Measurements from ENCODE around the gene RAB31. TPM values are rescaled to one million over a fixed set of nuclear protein-coding genes. Genes with fewer than 3 reads are reported as not detected.

The RAB31 gene
- polyA plus RNA-seq, 1 donor from 2014 or later, result 16.3 TPM

DNA sequence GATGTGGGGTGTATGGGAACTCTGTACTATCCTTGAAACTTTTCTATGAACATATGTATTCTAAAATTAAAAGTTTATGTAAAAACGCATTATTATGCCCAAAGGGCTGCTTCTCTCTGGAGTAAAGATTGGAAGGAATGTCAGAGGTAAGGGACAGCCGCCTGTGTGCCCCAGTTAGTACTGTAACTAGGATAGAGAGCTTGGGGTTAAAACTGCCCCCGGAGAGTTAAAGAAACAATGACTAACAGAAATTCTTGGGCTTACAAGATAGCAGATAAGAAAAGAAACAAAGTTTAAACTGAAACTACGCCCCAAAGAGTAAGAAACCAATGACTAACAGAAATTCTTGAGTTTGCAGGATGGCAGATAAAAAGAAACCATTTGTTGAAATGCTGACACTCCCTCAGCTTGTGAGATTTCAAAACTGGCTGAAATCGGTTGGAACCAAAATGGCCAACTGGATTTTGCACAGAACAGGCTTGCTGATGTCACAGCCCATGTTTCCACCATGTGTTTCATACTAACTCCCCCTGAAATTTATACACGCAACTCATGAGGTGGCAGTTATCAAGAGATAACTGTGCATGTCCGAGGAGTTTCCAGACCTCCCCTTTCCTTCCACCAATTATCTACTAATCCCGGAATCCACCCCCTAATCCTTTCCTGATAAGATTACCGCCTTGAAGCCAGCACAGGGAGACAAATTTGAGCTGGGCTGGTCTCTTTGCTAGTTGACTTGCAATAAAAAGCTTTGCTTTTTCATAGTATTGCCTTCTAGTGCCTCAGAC is 169.0 kb downstream of the RAB31 start:
- no peak overlapping the region for H3K4me2 ChIP-seq (ENCODE audit: low read length)
- no peaks in the 10 kb centered on the region for H3K36me3 ChIP-seq (ENCODE audit: insufficient read depth, low read length)
- H3K9me2 ChIP-seq (ENCODE audit: insufficient read depth, low read length), result no peaks in the 10 kb centered on the region
- no peak overlapping the region for H3K4me3 ChIP-seq (ENCODE audit: low read length)
- H3K27me3 ChIP-seq (ENCODE audit: insufficient read depth, low read depth, low read length), result no peaks in the 10 kb centered on the region
- no peak overlapping the region for H2AFZ ChIP-seq (ENCODE audit: low read depth, low read length)
- H3K9ac ChIP-seq (ENCODE audit: low read length), result no peak overlapping the region
- H3K27ac ChIP-seq (ENCODE audit: low read length), result no peak overlapping the region
- no peaks in the 10 kb centered on the region for H3K79me2 ChIP-seq (replicated peaks; ENCODE audit: insufficient read depth, low read length)
- no peaks in the 10 kb centered on the region for H3K9me3 ChIP-seq (ENCODE audit: low read length)
- TF ChIP-seq POLR2AphosphoS5 (IDR thresholded peaks at IDR 0.05) (no peak), TAF1 (IDR thresholded peaks at IDR 0.05; ENCODE audit: low read depth) (no peak), RAD21 (conservative IDR thresholded peaks at IDR 0.05) (no peak), EP300 (conservative IDR thresholded peaks at IDR 0.05; ENCODE audit: poor library complexity, severe bottlenecking) (no peak)
- TF ChIP-seq, protein P1, sequence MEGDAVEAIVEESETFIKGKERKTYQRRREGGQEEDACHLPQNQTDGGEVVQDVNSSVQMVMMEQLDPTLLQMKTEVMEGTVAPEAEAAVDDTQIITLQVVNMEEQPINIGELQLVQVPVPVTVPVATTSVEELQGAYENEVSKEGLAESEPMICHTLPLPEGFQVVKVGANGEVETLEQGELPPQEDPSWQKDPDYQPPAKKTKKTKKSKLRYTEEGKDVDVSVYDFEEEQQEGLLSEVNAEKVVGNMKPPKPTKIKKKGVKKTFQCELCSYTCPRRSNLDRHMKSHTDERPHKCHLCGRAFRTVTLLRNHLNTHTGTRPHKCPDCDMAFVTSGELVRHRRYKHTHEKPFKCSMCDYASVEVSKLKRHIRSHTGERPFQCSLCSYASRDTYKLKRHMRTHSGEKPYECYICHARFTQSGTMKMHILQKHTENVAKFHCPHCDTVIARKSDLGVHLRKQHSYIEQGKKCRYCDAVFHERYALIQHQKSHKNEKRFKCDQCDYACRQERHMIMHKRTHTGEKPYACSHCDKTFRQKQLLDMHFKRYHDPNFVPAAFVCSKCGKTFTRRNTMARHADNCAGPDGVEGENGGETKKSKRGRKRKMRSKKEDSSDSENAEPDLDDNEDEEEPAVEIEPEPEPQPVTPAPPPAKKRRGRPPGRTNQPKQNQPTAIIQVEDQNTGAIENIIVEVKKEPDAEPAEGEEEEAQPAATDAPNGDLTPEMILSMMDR (IDR thresholded peaks at IDR 0.05; ENCODE audit: poor library complexity, severe bottlenecking), result no peak
- no peaks in the 10 kb centered on the region for H4K20me1 ChIP-seq (ENCODE audit: insufficient read depth)
- no peaks in the 10 kb centered on the region for H3F3A ChIP-seq (ENCODE audit: insufficient read depth, low read length, poor library complexity, severe bottlenecking)

DNA sequence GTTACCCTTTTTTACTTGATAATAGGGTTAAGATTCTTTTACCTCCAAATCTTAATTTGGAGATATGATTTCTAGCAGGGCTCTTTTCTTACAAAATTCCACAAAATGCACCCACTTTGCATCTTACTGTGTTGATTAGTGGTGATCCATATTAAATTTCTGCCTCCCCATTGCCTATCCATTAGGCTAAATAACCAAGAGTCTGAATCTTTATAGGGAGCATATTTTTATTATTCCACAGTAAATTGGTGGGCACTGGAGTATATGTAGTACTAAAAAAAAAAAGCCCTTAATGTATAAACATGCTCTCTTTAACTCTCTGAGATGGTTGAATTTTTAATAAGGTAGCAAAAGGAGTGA is 169.5 kb downstream of the RAB31 start:
- Histone ChIP-seq H3K79me2 (replicated peaks; ENCODE audit: insufficient read depth, low read length) (no peaks in the 10 kb centered on the region), H3K9me3 (ENCODE audit: low read length) (no peaks in the 10 kb centered on the region), H3K36me3 (ENCODE audit: insufficient read depth, low read length) (no peaks in the 10 kb centered on the region), H3K9ac (ENCODE audit: low read length) (no peak overlapping the region), H3K27me3 (ENCODE audit: insufficient read depth, low read depth, low read length) (no peaks in the 10 kb centered on the region), H3K9me2 (ENCODE audit: insufficient read depth, low read length) (no peaks in the 10 kb centered on the region), H4K20me1 (ENCODE audit: insufficient read depth) (no peaks in the 10 kb centered on the region), H3K4me2 (ENCODE audit: low read length) (no peak overlapping the region), H2AFZ (ENCODE audit: low read depth, low read length) (no peak overlapping the region), H3K4me3 (ENCODE audit: low read length) (no peak overlapping the region), H3F3A (ENCODE audit: insufficient read depth, low read length, poor library complexity, severe bottlenecking) (no peaks in the 10 kb centered on the region), H3K27ac (ENCODE audit: low read length) (no peak overlapping the region)
- TF ChIP-seq TAF1 (IDR thresholded peaks at IDR 0.05; ENCODE audit: low read depth) (no peak), RAD21 (conservative IDR thresholded peaks at IDR 0.05) (no peak), EP300 (conservative IDR thresholded peaks at IDR 0.05; ENCODE audit: poor library complexity, severe bottlenecking) (no peak), EZH2 (IDR thresholded peaks at IDR 0.05; ENCODE audit: borderline replicate concordance, insufficient read depth, low read length, poor library complexity, severe bottlenecking) (no peak), MXI1 (conservative IDR thresholded peaks at IDR 0.05; ENCODE audit: poor library complexity, severe bottlenecking) (no peak)

DNA sequence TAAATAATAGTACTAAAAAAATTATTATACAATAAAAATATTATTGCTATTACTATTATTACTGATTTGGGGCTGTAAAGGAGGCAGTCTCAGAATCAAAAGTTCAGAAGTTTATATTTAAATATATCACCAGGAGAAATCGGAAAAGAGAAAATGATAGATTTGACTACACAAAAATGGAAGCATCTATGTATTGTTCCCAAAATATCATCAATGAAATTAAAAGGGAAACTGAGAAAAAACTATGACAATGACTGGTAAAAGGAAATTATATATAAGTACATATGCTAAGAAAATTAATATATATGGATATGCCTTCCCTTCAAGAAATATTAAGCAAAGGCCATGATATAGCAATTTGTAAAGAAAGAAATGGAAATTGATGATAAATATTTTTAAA is 170.0 kb downstream of the RAB31 start:
- H3K27me3 ChIP-seq (ENCODE audit: insufficient read depth, low read depth, low read length), result no peaks in the 10 kb centered on the region
- H3K9me2 ChIP-seq (ENCODE audit: insufficient read depth, low read length), result no peaks in the 10 kb centered on the region
- no peaks in the 10 kb centered on the region for H3K9me3 ChIP-seq (ENCODE audit: low read length)
- no peak overlapping the region for H3K9ac ChIP-seq (ENCODE audit: low read length)
- H3K4me3 ChIP-seq (ENCODE audit: low read length), result no peak overlapping the region
- no peaks in the 10 kb centered on the region for H3F3A ChIP-seq (ENCODE audit: insufficient read depth, low read length, poor library complexity, severe bottlenecking)
- TF ChIP-seq RAD21 (conservative IDR thresholded peaks at IDR 0.05) (no peak), SMC3 (conservative IDR thresholded peaks at IDR 0.05; ENCODE audit: poor library complexity) (no peak), EP300 (conservative IDR thresholded peaks at IDR 0.05; ENCODE audit: poor library complexity, severe bottlenecking) (no peak), MXI1 (conservative IDR thresholded peaks at IDR 0.05; ENCODE audit: poor library complexity, severe bottlenecking) (no peak), EZH2 (IDR thresholded peaks at IDR 0.05; ENCODE audit: borderline replicate concordance, insufficient read depth, low read length, poor library complexity, severe bottlenecking) (no peak), TAF1 (IDR thresholded peaks at IDR 0.05; ENCODE audit: low read depth) (no peak), POLR2AphosphoS5 (IDR thresholded peaks at IDR 0.05) (no peak)
- TF ChIP-seq, protein P1 (IDR thresholded peaks at IDR 0.05; ENCODE audit: poor library complexity, severe bottlenecking), result no peak
- TF ChIP-seq, protein P2, sequence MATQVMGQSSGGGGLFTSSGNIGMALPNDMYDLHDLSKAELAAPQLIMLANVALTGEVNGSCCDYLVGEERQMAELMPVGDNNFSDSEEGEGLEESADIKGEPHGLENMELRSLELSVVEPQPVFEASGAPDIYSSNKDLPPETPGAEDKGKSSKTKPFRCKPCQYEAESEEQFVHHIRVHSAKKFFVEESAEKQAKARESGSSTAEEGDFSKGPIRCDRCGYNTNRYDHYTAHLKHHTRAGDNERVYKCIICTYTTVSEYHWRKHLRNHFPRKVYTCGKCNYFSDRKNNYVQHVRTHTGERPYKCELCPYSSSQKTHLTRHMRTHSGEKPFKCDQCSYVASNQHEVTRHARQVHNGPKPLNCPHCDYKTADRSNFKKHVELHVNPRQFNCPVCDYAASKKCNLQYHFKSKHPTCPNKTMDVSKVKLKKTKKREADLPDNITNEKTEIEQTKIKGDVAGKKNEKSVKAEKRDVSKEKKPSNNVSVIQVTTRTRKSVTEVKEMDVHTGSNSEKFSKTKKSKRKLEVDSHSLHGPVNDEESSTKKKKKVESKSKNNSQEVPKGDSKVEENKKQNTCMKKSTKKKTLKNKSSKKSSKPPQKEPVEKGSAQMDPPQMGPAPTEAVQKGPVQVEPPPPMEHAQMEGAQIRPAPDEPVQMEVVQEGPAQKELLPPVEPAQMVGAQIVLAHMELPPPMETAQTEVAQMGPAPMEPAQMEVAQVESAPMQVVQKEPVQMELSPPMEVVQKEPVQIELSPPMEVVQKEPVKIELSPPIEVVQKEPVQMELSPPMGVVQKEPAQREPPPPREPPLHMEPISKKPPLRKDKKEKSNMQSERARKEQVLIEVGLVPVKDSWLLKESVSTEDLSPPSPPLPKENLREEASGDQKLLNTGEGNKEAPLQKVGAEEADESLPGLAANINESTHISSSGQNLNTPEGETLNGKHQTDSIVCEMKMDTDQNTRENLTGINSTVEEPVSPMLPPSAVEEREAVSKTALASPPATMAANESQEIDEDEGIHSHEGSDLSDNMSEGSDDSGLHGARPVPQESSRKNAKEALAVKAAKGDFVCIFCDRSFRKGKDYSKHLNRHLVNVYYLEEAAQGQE (IDR thresholded peaks at IDR 0.05; ENCODE audit: borderline replicate concordance), result no peak
- H3K4me2 ChIP-seq (ENCODE audit: low read length), result no peak overlapping the region
- no peaks in the 10 kb centered on the region for H4K20me1 ChIP-seq (ENCODE audit: insufficient read depth)
- H3K79me2 ChIP-seq (replicated peaks; ENCODE audit: insufficient read depth, low read length), result no peaks in the 10 kb centered on the region
- no peak overlapping the region for H2AFZ ChIP-seq (ENCODE audit: low read depth, low read length)
- no peak overlapping the region for H3K27ac ChIP-seq (ENCODE audit: low read length)
- H3K36me3 ChIP-seq (ENCODE audit: insufficient read depth, low read length), result no peaks in the 10 kb centered on the region

All from neural cell (in vitro differentiated cells).